Epithelial cell of proximal tubule (primary cell): ENCODE results near the gene MYOZ1. TPM values are rescaled to one million over a fixed set of nuclear protein-coding genes. Genes with fewer than 3 reads are reported as not detected.

Experiments
- DNase-seq: peaks from one replicate; pipeline ENCODE4 v3.0.0-alpha.2; 2011; ENCODE audit warnings: low read depth
- H3K4me3 ChIP-seq: 2 replicates; pipeline ENCODE4 v1.5.1; 2011; ENCODE audit warnings: low read depth, mild to moderate bottlenecking, low read length
- total RNA-seq: library from RNA; depleted of rRNA; stranded (reverse); fragments of >200 nt; gene quantifications from 2 replicates; pipeline ENCODE4 v1.2.3, GENCODE V29; 2015
- TF ChIP-seq, protein P1 (sequence below): conservative IDR thresholded peaks from 2 replicates; pipeline ENCODE4 v1.5.1; 2012; ENCODE audit warnings: low read depth, mild to moderate bottlenecking, low read length

The MYOZ1 gene
- total RNA-seq, 1 donor from 2014 or later, result 1.1 TPM

DNA sequence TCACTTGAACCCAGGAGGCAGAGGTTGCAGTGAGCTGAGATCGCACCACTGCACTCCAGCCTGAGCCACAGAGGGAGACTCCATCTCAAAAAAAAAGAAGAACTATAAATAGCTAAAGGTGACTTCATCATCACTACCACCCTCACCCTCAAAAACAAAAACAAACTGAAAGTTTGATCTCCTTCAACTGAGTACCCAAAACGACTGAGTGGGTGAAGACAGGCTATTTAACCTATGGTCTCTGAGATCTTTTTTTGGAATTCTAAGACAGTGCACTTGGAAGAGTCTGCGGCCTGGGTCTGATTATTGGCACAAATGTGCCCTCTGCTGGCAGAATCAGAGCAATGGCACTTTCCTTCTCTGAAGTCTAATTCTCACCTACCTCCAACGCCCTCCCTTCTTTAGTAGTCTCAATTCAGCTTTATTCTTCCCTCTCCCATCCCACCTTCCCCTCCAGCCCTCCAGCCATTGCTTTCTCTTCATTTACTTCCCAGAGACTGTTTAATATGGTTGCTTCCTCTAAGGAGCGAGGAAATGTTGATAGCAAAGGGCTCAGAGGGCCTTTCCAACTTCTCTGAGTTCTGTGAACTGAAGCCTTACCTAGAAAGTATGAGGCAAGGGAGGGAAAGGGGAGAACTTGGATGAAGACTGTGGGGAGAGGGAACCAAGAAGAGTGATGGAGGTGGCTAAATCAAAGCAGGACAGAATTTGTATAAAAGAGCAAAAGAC is 2.9 kb upstream of the MYOZ1 start:
- no peak for DNase-seq
- TF ChIP-seq, protein P1, sequence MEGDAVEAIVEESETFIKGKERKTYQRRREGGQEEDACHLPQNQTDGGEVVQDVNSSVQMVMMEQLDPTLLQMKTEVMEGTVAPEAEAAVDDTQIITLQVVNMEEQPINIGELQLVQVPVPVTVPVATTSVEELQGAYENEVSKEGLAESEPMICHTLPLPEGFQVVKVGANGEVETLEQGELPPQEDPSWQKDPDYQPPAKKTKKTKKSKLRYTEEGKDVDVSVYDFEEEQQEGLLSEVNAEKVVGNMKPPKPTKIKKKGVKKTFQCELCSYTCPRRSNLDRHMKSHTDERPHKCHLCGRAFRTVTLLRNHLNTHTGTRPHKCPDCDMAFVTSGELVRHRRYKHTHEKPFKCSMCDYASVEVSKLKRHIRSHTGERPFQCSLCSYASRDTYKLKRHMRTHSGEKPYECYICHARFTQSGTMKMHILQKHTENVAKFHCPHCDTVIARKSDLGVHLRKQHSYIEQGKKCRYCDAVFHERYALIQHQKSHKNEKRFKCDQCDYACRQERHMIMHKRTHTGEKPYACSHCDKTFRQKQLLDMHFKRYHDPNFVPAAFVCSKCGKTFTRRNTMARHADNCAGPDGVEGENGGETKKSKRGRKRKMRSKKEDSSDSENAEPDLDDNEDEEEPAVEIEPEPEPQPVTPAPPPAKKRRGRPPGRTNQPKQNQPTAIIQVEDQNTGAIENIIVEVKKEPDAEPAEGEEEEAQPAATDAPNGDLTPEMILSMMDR, result peak; percentile 91
- no peak overlapping the region for H3K4me3 ChIP-seq

DNA sequence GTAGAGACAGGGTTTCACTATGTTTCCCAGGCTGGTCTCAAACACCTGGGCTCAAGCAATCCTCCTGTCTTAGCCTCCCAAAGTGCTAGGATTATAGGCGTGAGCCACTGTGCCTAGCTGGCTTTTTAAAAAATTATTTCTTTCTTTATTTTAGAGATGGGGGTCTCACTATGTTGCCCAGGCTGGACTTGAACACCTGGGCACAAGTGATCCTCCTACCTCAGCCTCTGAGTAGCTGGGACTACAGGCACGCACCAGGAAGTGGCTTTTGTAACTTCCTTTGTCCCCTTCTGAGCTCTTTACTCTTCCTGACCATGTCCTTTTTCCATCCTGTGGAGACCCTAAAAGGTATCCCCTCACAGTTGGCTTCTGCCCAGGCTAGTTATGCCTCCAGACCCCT is 2.1 kb upstream of the MYOZ1 start:
- TF ChIP-seq, protein P1, result no peak
- no peak for DNase-seq

DNA sequence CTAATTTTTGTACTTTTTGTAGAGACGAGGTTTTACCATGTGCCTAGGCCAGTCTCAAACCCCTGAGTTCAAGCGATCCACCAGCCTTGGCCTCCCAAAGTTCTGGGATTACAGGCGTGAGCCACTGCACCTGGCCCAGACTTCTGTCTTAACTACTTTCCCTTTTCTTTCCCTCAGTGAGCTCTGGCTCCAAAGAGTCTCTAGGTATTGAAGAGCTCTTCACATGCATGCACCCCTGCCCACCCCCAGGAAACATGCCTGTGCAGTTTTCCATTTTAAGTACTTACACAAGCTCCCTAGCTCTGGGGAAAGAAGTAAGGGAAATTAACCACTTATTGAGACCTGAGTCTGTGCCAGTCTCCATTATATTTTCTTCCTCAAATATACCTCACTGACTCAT is 2.0 kb downstream of the MYOZ1 start:
- H3K4me3 ChIP-seq, result no peak overlapping the region
- TF ChIP-seq, protein P1, result no peak
- no peak for DNase-seq

More for the DNA sequence above, 2.1 kb upstream of the MYOZ1 start:
- H3K4me3 ChIP-seq, result no peak overlapping the region

DNA sequence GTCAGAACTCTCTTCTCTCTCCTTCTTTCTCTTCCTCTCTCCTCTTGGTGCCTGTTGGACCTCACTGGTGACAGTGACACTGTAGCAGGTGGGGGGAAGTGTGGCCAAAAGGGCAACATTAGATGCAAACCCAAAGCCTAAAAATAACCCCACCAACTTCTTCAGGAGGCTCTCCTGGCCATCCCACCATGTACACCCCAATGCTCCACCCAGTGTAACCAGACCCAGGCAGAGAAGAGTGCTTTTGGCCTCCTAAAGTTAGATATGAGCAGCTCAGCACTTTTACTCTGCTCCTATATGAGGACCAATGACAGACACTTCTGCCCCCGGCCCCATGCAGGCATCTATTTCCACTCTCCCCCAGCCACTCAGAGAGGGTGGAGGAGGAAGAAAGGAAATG is 5.5 kb downstream of the MYOZ1 start:
- H3K4me3 ChIP-seq, result no peak overlapping the region
- DNase-seq, result no peak
- TF ChIP-seq, protein P1, result no peak

DNA sequence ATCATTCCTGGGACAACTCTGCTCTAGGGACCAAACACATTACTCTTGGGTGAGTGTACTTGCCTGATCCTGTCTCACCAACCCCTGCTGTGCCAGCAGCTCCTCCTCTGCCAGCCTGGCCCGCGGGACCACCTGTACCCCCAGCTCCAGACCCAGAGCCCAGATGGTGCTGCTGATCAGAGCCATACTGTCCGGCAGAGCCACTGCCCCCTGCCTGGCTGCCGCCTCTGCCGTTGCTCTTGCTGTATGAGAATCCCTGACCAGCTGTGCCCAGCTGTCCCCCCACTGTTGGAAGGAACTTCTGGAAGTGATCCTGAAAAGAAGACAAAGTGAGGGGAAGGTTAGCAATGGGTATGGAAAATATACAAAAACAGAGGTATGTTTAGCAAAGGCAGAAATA is 6.9 kb downstream of the MYOZ1 start:
- TF ChIP-seq, protein P1, result no peak
- H3K4me3 ChIP-seq, result no peak overlapping the region
- DNase-seq, result no peak

DNA sequence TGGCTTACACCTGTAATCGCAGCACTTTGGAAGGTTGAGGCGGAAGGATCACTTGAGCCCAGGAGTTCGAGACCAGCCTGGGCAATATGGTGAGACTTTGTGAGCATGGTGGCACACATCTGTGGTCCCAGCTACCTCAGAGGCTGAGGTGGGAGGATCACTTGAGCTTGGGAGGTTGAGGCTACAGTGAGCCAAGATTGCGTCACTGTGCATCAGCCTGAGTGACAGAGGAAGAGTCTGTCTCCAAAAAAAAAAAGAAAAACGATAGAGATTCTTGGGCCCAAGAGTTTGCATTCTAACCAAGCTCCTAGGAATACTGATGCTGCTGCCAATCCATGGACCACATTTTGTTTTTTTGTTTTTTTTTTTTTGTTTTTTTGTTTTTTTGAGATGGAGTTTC is 12.1 kb downstream of the MYOZ1 start:
- no peak overlapping the region for H3K4me3 ChIP-seq
- DNase-seq, result no peak
- TF ChIP-seq, protein P1, result no peak

DNA sequence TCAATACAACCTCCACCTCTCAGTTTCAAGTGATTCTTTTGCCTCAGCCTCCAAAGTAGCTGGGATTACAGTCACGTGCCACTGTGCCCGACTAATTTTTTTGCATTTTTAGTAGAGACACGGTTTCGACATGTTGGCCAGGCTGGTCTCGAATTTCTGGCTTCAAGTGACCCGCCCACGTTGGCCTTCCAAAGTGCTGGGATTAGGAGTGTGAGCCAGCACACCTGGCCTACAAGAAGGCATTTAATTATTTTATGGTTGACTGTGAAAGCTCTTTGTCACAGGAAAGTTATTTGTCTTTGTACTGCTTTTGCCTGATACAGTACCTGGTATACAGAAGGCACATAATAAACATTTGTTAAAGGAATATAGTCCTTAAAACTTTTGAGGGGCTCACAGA is 12.9 kb downstream of the MYOZ1 start:
- no peak overlapping the region for H3K4me3 ChIP-seq
- no peak for DNase-seq
- TF ChIP-seq, protein P1, result no peak
